MCF 10A (cell line): Measurements from ENCODE around the gene STAG2. TPM values are rescaled to one million over a fixed set of nuclear protein-coding genes. Genes with fewer than 3 reads are reported as not detected.
"Not testable (repeated sequence)": the region's sequence is repeated elsewhere in the genome, so short reads cannot be mapped to it uniquely, and the experiment has no call there.

ENCODE experiments used
- BruUV-seq: library from RNA; stranded (reverse); fragments of 400-500 nt; replicated peaks from 2 replicates; lab custom pipeline; 2021; lab: Mats Ljungman, UMichigan
- CTCF ChIA-PET: fragments of 300-600 bp; sonication (Branson Sonifier 250); formaldehyde crosslinking; extraction: SDS; loops from one replicate; lab custom pipeline; 2021; ENCODE audit warnings: antibody characterized with exemption, inconsistent platforms; lab: Yijun Ruan, JAX
- POLR2A ChIA-PET: fragments of 300-600, 350-650 bp; sonication (Branson Sonifier 250); formaldehyde crosslinking; extraction: SDS; loops from one replicate; lab custom pipeline; 2020; ENCODE audit warnings: antibody characterized with exemption, inconsistent platforms; lab: Yijun Ruan, JAX
- DNase-seq: peaks from one replicate; pipeline ENCODE4 v3.0.0-alpha.2; 2018; ENCODE audit not compliant: unreplicated experiment
- H3K27ac Mint-ChIP-seq: one replicate; pipeline ENCODE4 v1.8.0; 2022; ENCODE audit warnings: mild to moderate bottlenecking, low read depth, mixed read lengths; ENCODE audit not compliant: unreplicated experiment
- H3K27me3 Mint-ChIP-seq: one replicate; pipeline ENCODE4 v1.8.0; 2022; ENCODE audit warnings: mixed read lengths; ENCODE audit not compliant: insufficient read depth, unreplicated experiment
- H3K36me3 Mint-ChIP-seq: one replicate; pipeline ENCODE4 v1.8.0; 2022; ENCODE audit warnings: mild to moderate bottlenecking, moderate library complexity, mixed read lengths; ENCODE audit not compliant: insufficient read depth, unreplicated experiment
- H3K4me1 Mint-ChIP-seq: one replicate; pipeline ENCODE4 v1.8.0; 2022; ENCODE audit warnings: mixed read lengths; ENCODE audit not compliant: insufficient read depth, unreplicated experiment
- H3K4me3 Mint-ChIP-seq: one replicate; pipeline ENCODE4 v1.8.0; 2022; ENCODE audit warnings: mild to moderate bottlenecking, moderate library complexity, mixed read lengths; ENCODE audit not compliant: unreplicated experiment
- H3K9me3 Mint-ChIP-seq: one replicate; pipeline ENCODE4 v1.8.0; 2022; ENCODE audit warnings: mixed read lengths; ENCODE audit not compliant: unreplicated experiment
- intact Hi-C: fragments of 100-400 bp; cut with micrococcal nuclease; formaldehyde crosslinking; loops from 2 replicates; pipeline ENCODE4 v1.14.1; 2022
- total RNA-seq: library from RNA; stranded (reverse); gene quantifications from 2 replicates; pipeline ENCODE4 v1.2.3, GENCODE V29; 2022
- TF ChIP-seq, protein P1 (sequence below): fragments of 200-600 bp; IDR thresholded peaks from one replicate; pipeline ENCODE4 v1.8.0; 2022; ENCODE audit warnings: antibody characterized with exemption, mild to moderate bottlenecking; ENCODE audit not compliant: unreplicated experiment

STAG2 gene
- total RNA-seq, 1 experiment from 2014 or later, result 80.7 TPM

DNA sequence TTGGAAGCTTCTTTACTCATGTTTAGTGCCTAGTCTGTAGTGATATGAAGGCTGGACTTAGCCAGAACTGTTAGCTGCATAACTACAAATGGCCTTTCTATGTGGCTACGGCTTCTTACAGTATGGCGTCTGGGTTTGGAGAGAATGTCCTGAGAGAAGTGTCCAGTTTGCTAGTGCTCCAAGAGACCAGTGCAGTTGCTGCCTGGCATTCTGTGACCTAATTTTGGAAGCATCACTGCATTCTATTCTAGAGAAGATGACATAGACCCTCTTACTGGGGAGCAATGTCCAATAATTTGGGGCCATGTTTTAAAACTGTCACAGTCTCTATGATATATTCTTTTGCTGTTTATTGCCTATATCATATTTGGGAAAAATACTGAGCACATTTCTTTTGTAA lies 74.2 kb downstream of the STAG2 start:
- ChIA-PET POLR2A (no interaction called here), CTCF (interaction anchor here (1.3 kb wide), 1 partner anchor 26 kb away, joined by 3 read pairs; no protein-coding TSS in a partner anchor)
- H3K9me3 Mint-ChIP-seq, result no peaks in the 10 kb centered on the region
- H3K4me3 Mint-ChIP-seq, result no peak overlapping the region
- no peak for DNase-seq
- H3K27me3 Mint-ChIP-seq, result no peaks in the 10 kb centered on the region
- intact Hi-C loops, result no loop called here
- no peaks in the 10 kb centered on the region for H3K4me1 Mint-ChIP-seq
- peaks cover 26% of the 10 kb centered on the region for H3K36me3 Mint-ChIP-seq
- TF ChIP-seq, protein P1, sequence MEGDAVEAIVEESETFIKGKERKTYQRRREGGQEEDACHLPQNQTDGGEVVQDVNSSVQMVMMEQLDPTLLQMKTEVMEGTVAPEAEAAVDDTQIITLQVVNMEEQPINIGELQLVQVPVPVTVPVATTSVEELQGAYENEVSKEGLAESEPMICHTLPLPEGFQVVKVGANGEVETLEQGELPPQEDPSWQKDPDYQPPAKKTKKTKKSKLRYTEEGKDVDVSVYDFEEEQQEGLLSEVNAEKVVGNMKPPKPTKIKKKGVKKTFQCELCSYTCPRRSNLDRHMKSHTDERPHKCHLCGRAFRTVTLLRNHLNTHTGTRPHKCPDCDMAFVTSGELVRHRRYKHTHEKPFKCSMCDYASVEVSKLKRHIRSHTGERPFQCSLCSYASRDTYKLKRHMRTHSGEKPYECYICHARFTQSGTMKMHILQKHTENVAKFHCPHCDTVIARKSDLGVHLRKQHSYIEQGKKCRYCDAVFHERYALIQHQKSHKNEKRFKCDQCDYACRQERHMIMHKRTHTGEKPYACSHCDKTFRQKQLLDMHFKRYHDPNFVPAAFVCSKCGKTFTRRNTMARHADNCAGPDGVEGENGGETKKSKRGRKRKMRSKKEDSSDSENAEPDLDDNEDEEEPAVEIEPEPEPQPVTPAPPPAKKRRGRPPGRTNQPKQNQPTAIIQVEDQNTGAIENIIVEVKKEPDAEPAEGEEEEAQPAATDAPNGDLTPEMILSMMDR, result no peak
- no peak overlapping the region for H3K27ac Mint-ChIP-seq
- BruUV-seq, result no TSS peak

DNA sequence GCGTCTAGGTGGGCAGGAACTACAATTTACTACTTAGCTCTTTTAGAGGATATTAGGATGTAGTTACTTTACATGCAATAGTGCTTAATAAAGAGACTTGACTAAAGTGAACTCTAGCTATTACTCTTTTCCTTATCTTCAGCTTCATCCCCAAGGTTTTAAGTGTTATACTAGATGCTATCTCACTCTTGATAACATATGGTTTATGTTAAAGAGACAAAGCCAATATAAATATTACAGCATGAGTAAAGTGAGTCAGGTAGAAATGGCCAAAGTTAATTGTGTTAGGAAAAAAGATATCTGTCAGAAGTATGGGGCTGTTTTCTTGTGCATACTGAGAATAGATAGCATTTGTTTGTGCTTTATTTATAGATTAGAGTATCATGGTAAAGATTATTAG lies 80.5 kb downstream of the STAG2 start:
- H3K9me3 Mint-ChIP-seq, result no peaks in the 10 kb centered on the region
- ChIA-PET CTCF (interaction anchor here (0.6 kb wide), 1 partner anchor 208 kb away, joined by 3 read pairs; no protein-coding TSS in a partner anchor), POLR2A (interaction anchor here (0.7 kb wide), 2 partner anchors 328 to 1761 kb away, joined by 3 to 4 read pairs; no protein-coding TSS in a partner anchor)
- intact Hi-C loops, result no loop called here
- H3K27ac Mint-ChIP-seq, result no peak overlapping the region
- H3K4me1 Mint-ChIP-seq, result peaks cover 5% of the 10 kb centered on the region
- TF ChIP-seq, protein P1, result no peak
- BruUV-seq, result no TSS peak
- no peak for DNase-seq
- no peak overlapping the region for H3K4me3 Mint-ChIP-seq
- no peaks in the 10 kb centered on the region for H3K27me3 Mint-ChIP-seq
- H3K36me3 Mint-ChIP-seq, result peaks cover 46% of the 10 kb centered on the region

DNA sequence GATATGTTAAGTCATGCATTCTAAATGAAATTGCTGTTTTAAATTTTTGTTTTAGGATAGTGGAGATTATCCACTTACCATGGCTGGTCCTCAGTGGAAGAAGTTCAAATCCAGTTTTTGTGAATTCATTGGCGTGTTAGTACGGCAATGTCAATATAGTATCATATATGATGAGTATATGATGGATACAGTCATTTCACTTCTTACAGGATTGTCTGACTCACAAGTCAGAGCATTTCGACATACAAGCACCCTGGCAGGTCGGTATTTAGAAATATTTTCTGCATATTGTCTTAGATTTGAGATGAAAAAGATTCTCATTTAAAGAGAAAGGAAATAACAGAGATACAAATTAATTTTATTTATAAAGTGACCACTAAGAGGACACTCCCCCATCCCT lies 83.6 kb downstream of the STAG2 start:
- H3K4me1 Mint-ChIP-seq, result peaks cover 5% of the 10 kb centered on the region
- TF ChIP-seq, protein P1, result no peak
- BruUV-seq, result no TSS peak
- no peaks in the 10 kb centered on the region for H3K9me3 Mint-ChIP-seq
- no peaks in the 10 kb centered on the region for H3K27me3 Mint-ChIP-seq
- POLR2A ChIA-PET, result interaction anchor here (0.6 to 1.0 kb wide), 2 partner anchors 15 to 389 kb away, joined by 3 to 6 read pairs; no protein-coding TSS in a partner anchor
- peak overlapping the region; percentile 39 for H3K27ac Mint-ChIP-seq
- intact Hi-C loops, result no loop called here
- CTCF ChIA-PET, result no interaction called here
- DNase-seq, result peak; percentile 39
- H3K4me3 Mint-ChIP-seq, result no peak overlapping the region
- H3K36me3 Mint-ChIP-seq, result peaks cover 45% of the 10 kb centered on the region

DNA sequence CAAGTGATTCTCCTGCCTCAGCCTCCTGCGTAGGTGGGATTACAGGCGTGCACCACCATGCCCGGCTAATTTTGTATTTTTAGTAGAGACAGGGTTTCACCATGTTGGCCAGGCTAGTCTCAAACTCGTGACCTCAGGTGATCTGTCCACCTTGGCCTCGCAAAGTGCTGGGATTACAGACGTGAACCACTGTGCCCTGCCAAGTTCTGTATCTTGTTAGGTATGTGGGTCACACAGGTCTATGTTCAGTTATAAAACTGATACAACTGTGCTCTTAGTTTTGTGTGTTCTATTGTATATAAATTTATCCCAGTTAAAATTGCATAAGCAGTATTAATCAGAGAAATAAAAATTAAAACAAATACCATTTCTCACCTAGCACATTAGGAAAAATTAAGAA lies 122.9 kb downstream of the STAG2 start:
- H3K27ac Mint-ChIP-seq, DNase-seq, H3K9me3 Mint-ChIP-seq, H3K4me3 Mint-ChIP-seq, BruUV-seq, intact Hi-C loops, POLR2A ChIA-PET, H3K4me1 Mint-ChIP-seq, H3K27me3 Mint-ChIP-seq: not testable (repeated sequence)
- peaks cover 62% of the 10 kb centered on the region for H3K36me3 Mint-ChIP-seq
- CTCF ChIA-PET, result interaction anchor here (0.8 kb wide), 1 partner anchor 14 kb away, joined by 3 read pairs; no protein-coding TSS in a partner anchor
